GM15510 (cell line): Measurements from ENCODE around the gene ACTL7A.

Experiments used
- POLR2A ChIP-seq: IDR thresholded peaks from 3 replicates; pipeline ENCODE4 v1.6.1; 2011; ENCODE audit warnings: borderline replicate concordance; ENCODE audit not compliant: insufficient read length; ENCODE audit errors: extremely low read depth

ACTL7A gene

DNA sequence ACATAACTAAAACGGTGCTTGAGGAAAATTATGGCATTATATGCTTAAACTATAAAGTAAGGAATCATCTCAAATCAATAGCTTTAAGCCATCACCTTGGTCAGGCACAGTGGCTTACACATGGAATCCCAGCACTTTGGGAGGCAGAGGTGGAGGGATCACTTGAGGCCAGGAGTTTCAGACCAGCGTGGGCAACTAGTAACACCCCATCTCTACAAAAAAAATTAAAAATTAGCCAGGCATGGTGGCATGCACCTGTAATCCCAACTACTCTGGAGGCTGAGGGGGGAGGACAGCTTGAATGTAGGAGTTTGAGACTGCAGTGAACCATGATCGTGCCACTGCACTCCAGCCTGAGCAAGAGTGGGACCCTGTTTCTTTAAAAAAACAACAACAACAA is 22.6 kb downstream of the ACTL7A start:
- TF ChIP-seq POLR2A, result no peak

DNA sequence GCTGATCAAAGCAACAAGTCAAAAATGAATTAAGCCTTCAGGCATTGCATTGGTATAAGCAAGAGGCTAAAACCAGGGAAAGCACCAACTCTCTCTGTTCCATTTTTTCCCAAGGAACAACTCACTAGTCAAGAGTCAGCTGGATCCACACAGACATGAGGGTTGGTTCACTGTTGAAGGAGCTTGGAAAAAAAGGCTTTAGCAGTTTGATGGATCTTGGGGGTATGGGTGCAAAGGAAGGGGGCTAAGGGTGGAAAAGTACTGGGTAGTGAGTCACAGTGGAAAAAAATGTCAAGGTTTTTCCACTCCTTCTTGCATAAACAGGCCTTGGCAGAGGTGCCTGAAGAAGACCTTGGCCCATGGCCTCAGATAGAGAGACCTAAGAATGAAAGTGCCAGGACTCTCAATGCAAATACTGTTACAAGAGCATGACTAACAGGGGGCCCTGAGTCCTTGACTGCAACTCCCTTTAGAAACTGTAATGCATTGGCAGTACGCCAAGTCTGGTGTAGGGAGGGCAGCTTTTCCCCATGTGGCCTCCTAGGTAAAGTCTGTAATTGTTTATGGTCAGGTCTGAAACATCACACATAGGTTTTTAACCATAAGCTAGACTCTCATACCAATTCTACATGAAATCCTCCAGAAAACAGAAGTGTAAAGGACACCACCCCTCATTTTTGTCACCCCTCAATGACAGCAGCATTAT is 23.7 kb downstream of the ACTL7A start:
- no peak for TF ChIP-seq POLR2A

DNA sequence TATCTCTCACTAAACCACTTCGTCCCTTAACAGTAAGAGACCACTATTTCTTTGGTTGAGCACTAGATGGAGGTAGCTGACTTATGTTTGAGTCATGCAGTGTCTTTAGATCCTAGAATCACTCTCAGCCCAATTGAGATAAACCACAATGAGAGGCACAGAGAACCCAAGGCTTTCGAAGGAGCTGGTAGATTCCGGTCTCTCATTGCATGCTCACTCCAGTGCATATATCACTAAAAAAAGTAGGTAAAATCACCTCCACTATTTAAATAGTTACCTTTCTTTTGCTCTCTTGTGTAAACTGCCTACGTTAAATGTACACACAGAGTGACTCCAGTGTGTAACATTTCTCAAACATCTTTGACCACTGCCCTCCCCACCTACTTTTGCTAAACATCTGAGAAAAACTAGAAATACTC is 27.6 kb downstream of the ACTL7A start:
- TF ChIP-seq POLR2A, result no peak

GRCh38 chr9:108894225-108894997 is 32.3 kb downstream of the ACTL7A start:
- no peak for TF ChIP-seq POLR2A

DNA sequence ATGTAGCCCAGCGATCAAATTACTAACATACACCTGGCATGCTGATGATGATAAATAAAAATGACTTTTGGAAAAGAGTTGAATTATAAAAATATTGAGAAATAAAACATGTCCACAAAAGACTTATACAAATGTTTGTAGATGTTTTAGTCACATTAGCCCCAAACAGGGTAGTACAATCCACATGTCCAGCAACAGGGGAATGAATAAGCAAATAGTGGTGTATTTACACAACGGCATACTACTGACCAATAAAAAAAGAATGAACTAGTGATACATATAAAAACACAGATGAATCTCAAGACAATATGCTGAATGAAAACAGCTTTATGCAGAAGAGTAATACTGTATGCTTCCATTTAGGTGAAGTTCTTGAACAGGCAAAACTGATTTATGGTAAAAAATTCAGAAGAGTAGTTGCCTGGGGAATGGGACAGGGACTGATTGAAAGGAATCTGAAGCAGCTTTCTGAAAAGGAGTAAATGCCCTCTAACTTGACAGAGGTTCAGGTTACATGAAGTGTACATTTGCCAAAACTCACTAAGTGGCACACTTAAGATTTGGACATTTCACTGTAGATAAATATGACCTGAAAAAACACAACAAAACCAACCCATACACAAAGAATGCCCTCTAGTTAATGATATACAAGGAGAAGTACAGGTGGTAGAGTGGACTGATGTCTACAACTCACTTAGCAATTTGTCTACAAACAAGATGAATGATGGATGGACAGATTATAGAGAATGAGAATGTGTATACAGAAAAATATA is 35.4 kb downstream of the ACTL7A start:
- no peak for TF ChIP-seq POLR2A

DNA sequence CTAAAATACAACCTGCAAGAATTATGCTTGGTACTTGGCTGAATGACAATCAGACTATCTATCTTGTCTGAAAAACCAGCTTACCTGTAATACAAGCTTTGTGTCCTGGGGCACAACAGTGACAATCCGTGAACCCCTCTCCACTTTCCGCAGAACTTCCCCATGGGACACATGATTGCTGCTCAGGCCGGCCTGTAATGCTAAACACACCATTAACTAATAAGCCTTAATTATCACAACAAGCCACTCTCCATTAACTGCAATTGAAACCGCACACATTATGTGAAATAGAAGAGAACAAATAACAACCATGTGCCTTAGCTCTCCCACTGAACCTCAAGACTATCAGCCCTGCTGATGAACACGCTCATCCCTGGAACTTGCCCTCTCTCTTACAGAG is 38.1 kb downstream of the ACTL7A start:
- TF ChIP-seq POLR2A, result no peak

DNA sequence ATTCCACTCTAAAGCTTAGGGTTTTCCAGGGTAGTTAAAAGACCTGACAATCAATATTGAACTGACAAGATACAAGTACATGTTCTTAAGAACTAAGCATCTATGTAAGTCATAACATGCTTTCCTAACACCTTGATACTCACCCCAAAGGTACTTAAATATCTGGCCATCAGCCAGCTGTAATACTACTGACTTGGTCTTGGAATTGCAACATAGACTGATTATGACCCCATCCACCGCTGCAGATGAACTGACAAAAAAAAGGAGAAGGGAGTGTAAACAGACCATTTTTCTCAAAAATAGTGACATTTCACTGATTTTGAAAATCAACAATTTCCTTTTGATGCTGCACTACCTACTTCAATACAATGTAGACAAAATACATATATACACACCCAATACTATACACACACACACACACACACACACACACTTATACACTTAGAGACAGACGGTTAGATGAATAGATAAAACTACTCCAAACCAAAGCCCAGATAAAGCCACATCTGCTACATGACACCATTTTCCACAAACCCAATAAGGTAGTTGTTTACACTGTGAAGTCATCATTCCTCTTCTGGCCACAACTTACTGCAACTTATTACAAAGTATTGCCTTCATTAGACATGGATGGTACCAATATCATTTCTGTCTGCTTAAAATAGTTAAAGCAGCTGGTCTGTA is 41.5 kb downstream of the ACTL7A start:
- TF ChIP-seq POLR2A, result no peak

GRCh38 chr9:108904161-108904560 is 42.1 kb downstream of the ACTL7A start:
- no peak for TF ChIP-seq POLR2A

DNA sequence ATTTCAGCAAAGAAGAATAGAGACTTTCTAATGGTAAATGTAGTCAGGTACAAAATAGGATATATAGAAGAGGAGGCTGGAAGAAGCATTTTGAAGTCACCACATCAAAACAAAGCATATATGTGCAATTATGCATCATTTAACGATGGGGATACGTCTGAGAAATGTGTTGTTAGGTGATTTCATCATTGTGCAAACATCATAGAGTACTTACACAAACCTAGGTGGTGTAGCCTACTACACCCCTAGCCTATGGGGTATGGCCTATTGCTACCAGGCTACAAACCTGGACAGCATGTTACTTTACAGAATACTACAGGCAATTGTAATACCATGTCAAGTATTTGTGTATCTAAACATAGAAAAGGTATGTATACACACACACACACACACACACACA is 43.4 kb downstream of the ACTL7A start:
- TF ChIP-seq POLR2A, result no peak

- TF ChIP-seq POLR2A, result no peak
These were observed 48.3 kb downstream of the ACTL7A start for GRCh38 chr9:108910402-108910801.

DNA sequence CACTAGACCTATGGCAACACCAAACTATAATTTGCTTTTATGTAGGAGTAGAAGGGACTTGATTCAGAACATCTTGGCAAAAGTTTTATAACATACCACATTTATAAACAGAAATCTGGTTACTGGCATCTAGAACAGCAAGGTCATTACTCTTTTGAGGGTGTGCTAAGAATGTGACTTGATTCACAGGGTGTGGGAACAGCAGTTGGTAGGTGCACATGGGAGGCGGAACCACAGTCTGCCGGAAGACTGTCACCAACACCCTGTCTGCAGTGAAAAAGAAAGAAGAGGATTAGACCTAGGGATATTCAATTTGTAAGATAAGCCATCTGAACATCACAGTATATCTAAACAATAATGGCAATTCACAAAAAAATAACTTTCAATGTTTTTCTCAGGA is 48.8 kb downstream of the ACTL7A start:
- TF ChIP-seq POLR2A, result no peak

DNA sequence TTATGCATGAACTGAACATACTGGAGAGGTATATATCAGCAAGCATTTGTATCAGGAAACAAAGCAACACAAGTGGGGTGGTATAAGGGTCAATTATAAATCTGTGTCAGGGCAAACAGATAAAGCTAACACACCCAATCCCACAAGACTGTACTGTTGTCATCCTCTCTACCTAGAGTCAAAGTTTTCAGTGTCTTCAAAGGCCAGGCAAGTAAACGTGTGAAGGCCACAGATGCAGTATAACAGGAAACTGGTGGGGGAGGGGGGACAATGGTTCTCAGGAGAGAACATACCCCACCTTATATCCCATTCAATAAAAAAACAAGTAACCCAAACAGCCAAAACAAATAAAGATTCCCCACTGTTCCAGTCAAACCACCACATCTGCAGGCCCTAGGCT is 49.8 kb downstream of the ACTL7A start:
- no peak for TF ChIP-seq POLR2A
